ENCODE measurements around the gene P2RY14.

DNA sequence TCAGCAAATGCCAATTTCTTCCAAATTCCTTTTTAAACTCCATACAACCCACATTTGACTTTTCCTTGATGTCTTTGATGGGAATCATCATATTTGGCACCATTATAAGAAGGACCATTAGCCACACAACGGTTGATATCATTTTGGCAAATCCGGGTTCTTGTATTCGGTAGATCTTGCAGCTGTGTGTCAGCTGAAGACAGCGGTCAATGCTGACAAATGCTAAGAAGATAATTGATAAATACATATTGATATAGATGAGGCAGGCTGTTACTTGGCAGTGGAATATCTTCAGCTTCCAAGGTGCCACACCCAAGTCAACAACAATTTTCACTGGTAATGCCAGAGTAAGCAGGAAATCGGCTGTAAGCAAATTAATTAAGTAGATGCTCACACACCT is 79.5 kb downstream of the P2RY14 start:
- TF ChIP-seq POLR2AphosphoS5 (IDR thresholded peaks at IDR 0.05) = no peak
- no peak for TF ChIP-seq CTCF (IDR thresholded peaks at IDR 0.05)
- TF ChIP-seq POLR2A (IDR thresholded peaks at IDR 0.05) = no peak

All from prostate gland (tissue), 2 donors.